ENCODE measurements around the gene B3GNT5. TPM values are rescaled to one million over a fixed set of nuclear protein-coding genes. Genes with fewer than 3 reads are reported as not detected.

B3GNT5 gene
- total and polyA plus RNA-seq, 2 of the 8 experiments (the other 6 are each of a cell fraction or from before 2014, with no cell fraction given) = 2.4 to 9.7 TPM

GRCh38 chr3:183285318-183285717 is 32.3 kb downstream of the B3GNT5 start:
- Histone ChIP-seq H3K27me3 (replicated peaks in 1 of 4; ENCODE audit: control insufficient read depth in 3 of 4, extremely low read depth in 1 of 4, insufficient read depth in 3 of 4, low read length in 3 of 4) (no peaks in the 10 kb centered on the region), H3K4ac (replicated peaks; ENCODE audit: insufficient read length, low read depth, low read length) (no peak overlapping the region), H4K91ac (replicated peaks; ENCODE audit: insufficient read length, low read length) (no peak overlapping the region), H3K4me2 (ENCODE audit: insufficient read depth in 1 of 2, low read depth in 2 of 2, low read length in 2 of 2) (no peak overlapping the region), H3K9ac (replicated peaks in 1 of 4; ENCODE audit: extremely low read depth in 1 of 4, low read depth in 3 of 4, low read length in 3 of 4) (no peak overlapping the region), H3K14ac (ENCODE audit: insufficient read length) (no peak overlapping the region), H3K79me2 (ENCODE audit: control insufficient read depth in 1 of 2, insufficient read depth in 2 of 2, low read length in 2 of 2) (no peaks in the 10 kb centered on the region), H3K4me3 (ENCODE audit: extremely low read depth in 1 of 4, insufficient read depth in 2 of 4, low read depth in 3 of 4, low read length in 4 of 4) (no peak overlapping the region), H3K56ac (replicated peaks; ENCODE audit: insufficient read length, low read depth, low read length) (no peak overlapping the region), H2BK120ac (replicated peaks; ENCODE audit: low read depth, low read length) (no peak overlapping the region), H2BK12ac (ENCODE audit: low read depth, low read length) (no peak overlapping the region), H2AK5ac (ENCODE audit: low read depth, low read length) (no peak overlapping the region), H3K23me2 (ENCODE audit: low read depth, low read length) (no peaks in the 10 kb centered on the region), H2BK15ac (ENCODE audit: low read length) (no peak overlapping the region), H3K9me3 (ENCODE audit: insufficient read depth in 2 of 2, low read depth in 1 of 2, low read length in 1 of 2) (no peaks in the 10 kb centered on the region), H3K36me3 (ENCODE audit: control insufficient read depth in 2 of 4, insufficient read depth in 4 of 4, low read length in 3 of 4) (peaks cover 0 to 3% (median 0%) of the 10 kb centered on the region in 4 experiments; a peak in 2 of 8 replicates), H4K5ac (ENCODE audit: insufficient read length, low read depth, low read length) (no peak overlapping the region), H4K8ac (ENCODE audit: extremely low read depth, insufficient read depth, low read length) (no peak overlapping the region), H3K79me1 (ENCODE audit: low read depth, low read length) (no peaks in the 10 kb centered on the region), H3K27ac (ENCODE audit: low read depth, low read length) (no peak overlapping the region), H2AFZ (ENCODE audit: low read length) (no peak overlapping the region), H2BK5ac (ENCODE audit: low read depth, low read length) (no peak overlapping the region), H3K4me1 (replicated peaks in 1 of 4; ENCODE audit: control insufficient read depth in 3 of 4, insufficient read depth in 4 of 4, low read length in 3 of 4) (no peaks in the 10 kb centered on the region; a peak in 1 of 7 replicates), H3K18ac (ENCODE audit: extremely low read depth, low read length) (no peak overlapping the region), H2BK20ac (ENCODE audit: low read length) (no peak overlapping the region), H4K20me1 (replicated peaks in 1 of 2; ENCODE audit: control insufficient read depth in 1 of 2, insufficient read depth in 2 of 2, low read length in 2 of 2) (no peaks in the 10 kb centered on the region), H3K23ac (ENCODE audit: insufficient read length) (no peak overlapping the region)
- POLR2A ChIA-PET (ENCODE audit: partially characterized antibody) = interaction anchor here (1.4 kb wide), 1 partner anchor 9 kb away, joined by 3 read pairs; no protein-coding TSS in a partner anchor
- DNase-seq (ENCODE audit: low read depth in 1 of 2, low spot score in 2 of 2) (no peak), FAIRE-seq (no peak)
- CTCF ChIA-PET (ENCODE audit: partially characterized antibody) = interaction anchor here (0.6 to 1.8 kb wide), 4 partner anchors 10 to 97 kb away, joined by 3 to 6 read pairs (median 4); no protein-coding TSS in a partner anchor
- WGBS, 2 experiments (ENCODE audit: extremely low coverage in 1 of 2, insufficient coverage in 1 of 2, insufficient read length in 1 of 2, insufficient replicate concordance in 2 of 2, low coverage in 1 of 2, low lambda C conversion rate in 2 of 2, missing lambda C conversion rate in 1 of 2) = 80% methylated on average over 1 of the region's 1 CpG; no CpG with 5 or more reads in 1 of the 2 experiments
- TF ChIP-seq CREB1 (IDR thresholded peaks at IDR 0.05) (no peak), TAF7 (optimal IDR thresholded peaks at IDR 0.05; ENCODE audit: borderline replicate concordance, low read depth, low read length) (no peak)

All from H1 (cell line).